GM21529 (cell line): ENCODE measurements around the gene GCM1.
A peak's percentile ranks its signal among the peaks of the same experiment; 100 is the strongest.
"Not testable (repeated sequence)": the region's sequence is repeated elsewhere in the genome, so short reads cannot be mapped to it uniquely, and the experiment has no call there.

Source experiments
- ATAC-seq: cut with Tn5 transposase; IDR thresholded peaks from one replicate; pipeline ENCODE4 v1.9.1; 2021; ENCODE audit not compliant: unreplicated experiment

GCM1 gene

GRCh38 chr6:53148684-53149083 lies at the start of gene GCM1:
Gene GCM1, minus strand, starts transcription at chr6:53148841. Its CDS starts 3,209 bp downstream, at chr6:53145632.
- ATAC-seq = no peak

- no peak for ATAC-seq
These were observed 48.9 kb upstream of the GCM1 start for GRCh38 chr6:53197553-53197952.

GRCh38 chr6:53195048-53195447 lies 46.4 kb upstream of the GCM1 start:
- ATAC-seq = no peak

GRCh38 chr6:53192682-53193188 lies 44.1 kb upstream of the GCM1 start:
- ATAC-seq = no peak

- no peak for ATAC-seq
These were observed 40.9 kb upstream of the GCM1 start for GRCh38 chr6:53189554-53189953.

GRCh38 chr6:53188833-53189232 lies 40.2 kb upstream of the GCM1 start:
- no peak for ATAC-seq

- no peak for ATAC-seq
These were observed 32.0 kb upstream of the GCM1 start for GRCh38 chr6:53180678-53181077.

- ATAC-seq = no peak
These were observed 31.5 kb upstream of the GCM1 start for GRCh38 chr6:53179961-53180651.

GRCh38 chr6:53178837-53179432 lies 30.3 kb upstream of the GCM1 start:
- ATAC-seq = no peak

- no peak for ATAC-seq
These were observed 26.4 kb upstream of the GCM1 start for GRCh38 chr6:53175027-53175426.

- ATAC-seq = no peak
These were observed 23.8 kb upstream of the GCM1 start for GRCh38 chr6:53172468-53172803.

GRCh38 chr6:53171605-53172467 lies 23.2 kb upstream of the GCM1 start:
- peak; percentile 77 for ATAC-seq

- ATAC-seq = no peak
These were observed 20.1 kb upstream of the GCM1 start for GRCh38 chr6:53168516-53169267.

GRCh38 chr6:53165293-53165692 lies 16.7 kb upstream of the GCM1 start:
- no peak for ATAC-seq

- ATAC-seq = no peak
These were observed 14.0 kb upstream of the GCM1 start for GRCh38 chr6:53162606-53163005.

- ATAC-seq = no peak
These were observed 12.9 kb upstream of the GCM1 start for GRCh38 chr6:53161481-53162009.

GRCh38 chr6:53159558-53159957 lies 10.9 kb upstream of the GCM1 start:
- ATAC-seq = no peak

- not testable (repeated sequence) for ATAC-seq
These were observed 9.4 kb upstream of the GCM1 start for GRCh38 chr6:53158076-53158475.

- not testable (repeated sequence) for ATAC-seq
These were observed 6.6 kb upstream of the GCM1 start for GRCh38 chr6:53155279-53155678.

- no peak for ATAC-seq
These were observed 6.2 kb upstream of the GCM1 start for GRCh38 chr6:53154794-53155193.

GRCh38 chr6:53154071-53154470 lies 5.4 kb upstream of the GCM1 start:
- no peak for ATAC-seq
